Stimulated activated CD4-positive, alpha-beta T cell treated with anti-CD3 and anti-CD28 coated beads, Interleukin-2, amount 100 ng/mL, for 24 hours (primary cell): ENCODE results near the gene VTCN1.

Source experiments
- DNase-seq, 2 donors: peaks; one replicate each; pipeline ENCODE4 v3.0.0-alpha.2; 2020

The VTCN1 gene

GRCh38 chr1:117093870-117094621 is 116.7 kb downstream of the VTCN1 start:
- peak; percentile 26 to 42 for DNase-seq
